ENCODE data around the gene IGDCC3. TPM values are rescaled to one million over a fixed set of nuclear protein-coding genes. Genes with fewer than 3 reads are reported as not detected.
"Not testable (repeated sequence)": the region's sequence is repeated elsewhere in the genome, so short reads cannot be mapped to it uniquely, and the experiment has no call there.

Gene IGDCC3
- polyA plus RNA-seq, 3 donors, result 6.1 to 7.1 (median 6.4) TPM

DNA sequence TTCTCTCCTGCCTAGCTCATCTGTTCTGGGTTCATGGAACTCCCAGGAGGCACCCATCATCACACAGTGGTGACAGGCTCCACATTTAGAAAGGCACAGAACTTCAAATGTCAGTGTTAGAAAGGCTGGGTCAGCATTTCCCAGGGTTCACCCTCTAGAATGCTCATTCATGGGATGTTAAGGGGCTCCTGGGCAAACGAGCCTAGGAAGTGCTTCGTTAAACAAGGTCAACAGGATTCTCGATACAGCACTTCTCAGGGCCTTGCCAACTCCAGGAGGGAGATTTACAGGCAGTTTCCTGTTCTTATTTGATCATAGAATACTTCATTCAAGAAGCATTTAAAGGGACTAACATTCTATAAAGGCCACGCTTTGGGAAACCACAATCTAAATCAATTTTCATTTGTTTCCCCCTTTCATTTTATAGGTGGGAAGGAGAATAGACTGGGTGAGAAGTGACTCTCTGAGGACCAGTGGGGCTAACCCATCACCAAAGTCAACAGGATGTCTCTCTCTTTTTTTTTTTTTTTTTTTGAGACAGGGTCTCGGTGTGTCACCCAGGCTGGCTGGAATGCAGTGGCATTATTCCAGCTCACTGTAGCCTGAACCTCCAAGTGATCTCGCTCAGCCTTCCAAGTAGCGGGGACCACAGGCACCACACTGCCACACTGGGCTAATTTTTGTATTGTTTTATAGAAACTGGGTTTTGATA lies 30.7 kb upstream of the IGDCC3 start:
- DNase-seq (ENCODE audit: low read depth in 3 of 3, low spot score in 2 of 3), result no peak

GRCh38 chr15:65406424-65407000 lies 28.7 kb upstream of the IGDCC3 start:
- no peak for DNase-seq (ENCODE audit: low read depth in 3 of 3, low spot score in 2 of 3)

DNA sequence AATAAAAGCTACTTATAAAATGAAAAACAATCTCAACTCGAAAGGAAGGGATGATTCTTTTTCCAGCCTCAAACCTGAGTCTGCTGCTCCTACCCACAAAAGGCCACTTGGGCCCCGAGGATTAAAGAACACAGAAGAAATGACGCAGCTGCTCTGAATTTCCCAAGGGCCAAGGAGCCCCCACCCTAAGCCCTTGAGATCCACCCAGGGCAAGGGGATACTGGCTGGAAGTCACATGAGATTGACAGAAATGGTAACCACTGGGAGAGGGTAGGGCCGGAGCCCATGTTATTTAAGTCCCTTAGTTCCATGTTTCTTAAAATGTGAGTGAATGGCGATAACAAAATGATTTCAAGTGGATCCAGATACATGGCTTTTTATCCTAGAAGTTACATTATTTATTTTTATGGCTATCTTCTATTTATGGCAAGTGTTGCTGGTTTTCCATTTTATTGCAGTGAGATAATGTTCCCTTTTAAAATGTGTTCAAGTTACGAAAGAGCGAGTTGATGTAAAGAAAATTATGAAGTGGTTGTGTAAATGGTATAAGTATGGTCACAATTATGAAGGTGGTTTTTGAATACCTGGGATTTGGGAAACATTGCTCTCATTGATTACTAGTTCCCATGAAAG lies 28.1 kb upstream of the IGDCC3 start:
- DNase-seq (ENCODE audit: low read depth in 3 of 3, low spot score in 2 of 3), result no peak

DNA sequence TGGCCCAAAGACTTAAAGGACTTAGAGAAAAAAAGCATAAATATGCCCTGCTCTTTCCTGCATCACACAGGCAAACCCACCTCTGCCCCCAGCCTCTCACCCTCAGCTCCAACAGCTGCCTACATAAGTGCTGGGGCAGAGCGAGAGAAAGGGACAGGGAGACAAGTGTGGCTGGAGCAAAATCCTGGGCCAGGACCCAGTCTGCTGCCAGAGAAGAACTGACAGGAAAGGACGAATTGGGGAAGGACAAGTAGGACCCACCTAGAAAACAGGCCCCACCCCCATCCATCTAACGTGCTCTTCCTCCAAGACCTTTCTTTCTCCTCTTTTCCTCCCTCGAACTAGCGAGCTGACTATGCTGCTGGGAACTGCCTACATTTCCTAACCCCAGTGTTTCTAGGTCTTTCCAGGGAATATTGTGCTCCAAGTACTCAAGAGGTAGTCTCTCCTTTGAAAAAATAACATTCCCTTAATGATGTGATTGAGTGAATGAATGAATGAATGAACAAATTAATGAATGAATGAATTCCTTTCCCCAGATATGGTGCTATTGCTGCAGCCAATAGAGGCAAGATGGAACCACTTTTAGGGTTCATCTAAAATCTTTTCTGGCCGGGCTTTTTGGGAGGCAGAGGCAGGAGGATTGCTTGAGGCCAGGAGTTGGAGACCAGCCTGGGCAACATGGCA lies 26.5 kb upstream of the IGDCC3 start:
- DNase-seq (ENCODE audit: low read depth in 3 of 3, low spot score in 2 of 3), result no peak

- DNase-seq (ENCODE audit: low read depth in 3 of 3, low spot score in 2 of 3), result no peak
Measured at GRCh38 chr15:65402961-65403360, 25.2 kb upstream of the IGDCC3 start.

GRCh38 chr15:65401611-65402240 lies 23.9 kb upstream of the IGDCC3 start:
- DNase-seq (ENCODE audit: low read depth in 3 of 3, low spot score in 2 of 3), result no peak

DNA sequence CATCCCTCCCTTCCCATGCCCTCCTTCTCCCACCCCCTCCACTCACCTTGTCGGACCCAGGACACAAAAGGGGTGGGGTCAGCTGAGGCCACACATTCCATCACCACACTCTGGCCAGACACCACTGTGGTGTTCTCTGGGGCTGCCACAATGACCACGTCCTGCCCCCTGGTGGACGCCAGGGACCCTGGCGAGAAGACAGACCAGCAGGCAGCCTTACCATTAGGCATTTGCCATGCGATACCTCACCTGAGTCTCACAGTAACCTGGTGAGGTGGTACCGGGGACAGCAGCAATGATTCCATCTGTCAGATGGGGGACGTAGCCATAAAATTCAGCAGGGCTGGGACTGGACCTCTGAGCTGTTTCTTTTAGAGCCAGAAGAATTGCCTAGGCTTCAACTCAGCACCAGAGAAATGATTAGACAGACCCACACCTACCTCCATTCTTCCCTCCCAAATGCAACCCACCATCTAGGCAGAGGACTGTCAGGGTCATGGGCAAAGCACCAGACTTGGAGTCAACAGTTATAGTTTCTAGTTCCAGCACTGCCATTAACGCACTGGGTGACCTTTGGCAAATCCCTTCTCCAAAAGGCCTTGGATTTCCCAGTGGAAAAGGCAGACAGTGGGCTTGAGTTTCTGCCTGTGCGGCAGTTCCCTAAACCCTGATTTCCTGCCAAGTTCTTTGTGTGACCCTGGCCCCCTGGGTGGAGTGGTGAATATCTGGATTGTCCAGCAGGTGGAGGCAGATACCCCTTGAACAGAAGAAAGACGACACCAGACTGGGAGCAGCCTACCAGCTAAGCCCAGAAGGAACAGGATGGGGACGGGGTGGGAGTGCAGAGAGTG lies 23.2 kb upstream of the IGDCC3 start:
- peak in 1 of 3 donors; percentile 77 for DNase-seq (ENCODE audit: low read depth in 3 of 3, low spot score in 2 of 3)

- no peak for DNase-seq (ENCODE audit: low read depth in 3 of 3, low spot score in 2 of 3)
Measured at GRCh38 chr15:65399997-65400396, 22.2 kb upstream of the IGDCC3 start.

DNA sequence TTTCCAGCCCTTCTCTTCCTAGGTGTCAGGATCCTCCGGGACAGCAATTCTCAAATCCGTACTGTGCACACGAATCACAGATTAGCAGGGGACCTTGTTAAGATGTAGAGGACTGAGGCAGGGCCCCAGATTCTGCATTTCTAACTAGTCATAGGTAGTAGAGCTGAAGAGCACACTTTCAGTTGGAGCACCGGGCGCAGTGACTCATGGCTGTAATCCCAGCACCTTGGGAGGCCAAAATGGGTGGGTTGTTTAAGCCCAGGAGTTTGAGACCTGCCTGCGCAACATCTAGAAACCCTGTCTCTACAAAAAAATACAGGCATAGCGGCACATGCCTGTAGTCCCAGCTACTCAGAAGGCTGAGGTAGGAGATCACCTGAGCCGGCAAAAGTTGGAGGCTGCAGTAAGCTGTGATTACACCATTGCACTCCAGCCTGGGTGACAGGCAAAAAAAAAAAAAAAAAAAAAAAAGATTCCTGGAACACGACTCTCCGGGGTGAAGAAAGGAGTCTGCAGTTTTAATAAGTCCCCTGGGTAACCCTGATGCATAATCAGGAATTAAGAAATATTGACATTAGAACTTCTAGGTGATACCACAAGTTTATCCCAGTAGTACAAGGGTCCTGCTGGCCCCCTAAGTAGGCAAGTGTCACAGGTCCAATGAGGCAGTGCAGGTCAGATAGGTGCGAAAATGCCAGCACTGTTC lies 21.4 kb upstream of the IGDCC3 start:
- DNase-seq (ENCODE audit: low read depth in 3 of 3, low spot score in 2 of 3), result no peak

DNA sequence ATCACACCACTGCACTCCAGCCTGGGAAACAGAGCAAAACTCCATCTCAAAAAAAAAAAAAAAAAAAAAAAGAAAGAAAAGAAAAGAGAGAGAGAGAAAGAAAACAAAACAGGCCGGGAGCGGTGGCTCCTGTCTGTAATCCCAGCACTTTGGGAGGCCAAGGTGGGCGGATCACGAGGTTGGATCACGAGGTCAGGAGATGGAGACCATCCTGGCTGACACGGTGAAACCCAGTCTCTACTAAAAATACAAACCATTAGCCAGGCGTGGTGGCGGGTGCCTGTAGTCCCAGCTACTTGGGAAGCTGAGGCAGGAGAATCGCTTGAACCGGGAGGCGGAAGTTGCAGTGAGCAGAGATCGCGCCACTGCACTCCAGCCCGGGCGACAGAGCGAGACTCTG lies 20.7 kb upstream of the IGDCC3 start:
- DNase-seq (ENCODE audit: low read depth in 3 of 3, low spot score in 2 of 3), result not testable (repeated sequence)

- DNase-seq (ENCODE audit: low read depth in 3 of 3, low spot score in 2 of 3), result no peak
Measured at GRCh38 chr15:65396965-65397317, 19.1 kb upstream of the IGDCC3 start.

DNA sequence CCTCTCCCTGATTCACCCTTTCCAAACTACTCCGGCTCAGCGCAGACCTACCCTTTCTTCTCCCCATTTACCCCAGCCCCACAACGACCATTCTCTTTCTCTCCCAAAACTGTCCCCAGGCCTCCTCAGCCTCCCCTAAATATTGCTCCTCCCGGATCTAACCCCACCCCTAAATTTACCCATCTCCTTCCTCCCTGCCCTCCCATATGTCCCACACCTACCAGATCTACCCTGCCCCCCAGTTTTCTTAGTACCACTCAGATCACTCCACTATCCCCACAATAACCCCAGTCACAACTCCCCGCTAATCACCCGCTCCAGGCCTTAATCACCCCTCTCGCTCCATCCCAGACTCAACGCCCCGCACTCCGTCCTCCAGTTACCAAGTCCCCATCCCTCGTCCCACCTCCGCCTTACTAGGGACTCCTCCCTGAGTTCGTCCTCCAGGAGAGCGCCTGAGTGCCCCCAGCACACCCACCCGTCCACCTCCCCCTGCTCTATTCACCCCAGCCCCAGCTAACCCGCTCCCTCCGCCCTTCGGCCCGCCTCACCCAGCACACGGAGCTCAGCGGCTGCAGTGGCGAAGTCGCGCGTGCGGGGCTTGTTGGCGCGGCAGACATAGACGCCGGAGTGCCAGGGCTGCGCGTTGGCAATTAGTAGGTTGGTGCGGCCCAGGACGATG lies 18.6 kb upstream of the IGDCC3 start:
- DNase-seq (ENCODE audit: low read depth in 3 of 3, low spot score in 2 of 3), result no peak

DNA sequence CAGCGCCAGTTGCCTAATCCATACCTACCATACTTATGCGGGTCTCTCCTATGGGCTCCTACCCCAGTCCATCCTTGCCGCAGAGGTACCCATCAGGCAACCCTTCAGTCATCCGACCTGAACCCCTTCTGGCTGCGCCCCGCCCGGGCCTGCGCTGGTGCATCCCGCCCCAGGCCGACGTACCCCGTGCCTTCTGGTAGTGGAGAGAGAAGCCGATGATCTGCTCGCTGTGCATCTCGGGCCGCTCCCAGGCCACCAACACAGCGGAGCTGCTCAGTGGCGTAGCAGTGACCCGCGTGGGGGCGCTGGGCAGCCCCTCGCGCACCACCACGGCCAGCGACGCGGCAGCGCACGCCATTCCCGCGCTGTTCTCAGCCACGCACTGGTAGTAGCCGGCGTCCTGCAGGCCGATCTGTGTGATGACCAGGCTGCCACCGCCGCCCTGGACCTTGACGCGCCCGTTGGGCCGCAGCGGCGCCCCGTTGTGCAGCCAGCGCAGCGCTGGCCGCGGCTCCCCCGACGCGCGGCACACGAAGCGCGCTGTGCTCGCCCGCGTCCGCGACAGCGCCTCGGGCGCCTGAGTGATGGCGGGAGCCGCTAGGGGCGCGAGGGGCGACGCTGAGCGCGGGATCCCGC lies 17.9 kb upstream of the IGDCC3 start:
- no peak for DNase-seq (ENCODE audit: low read depth in 3 of 3, low spot score in 2 of 3)

DNA sequence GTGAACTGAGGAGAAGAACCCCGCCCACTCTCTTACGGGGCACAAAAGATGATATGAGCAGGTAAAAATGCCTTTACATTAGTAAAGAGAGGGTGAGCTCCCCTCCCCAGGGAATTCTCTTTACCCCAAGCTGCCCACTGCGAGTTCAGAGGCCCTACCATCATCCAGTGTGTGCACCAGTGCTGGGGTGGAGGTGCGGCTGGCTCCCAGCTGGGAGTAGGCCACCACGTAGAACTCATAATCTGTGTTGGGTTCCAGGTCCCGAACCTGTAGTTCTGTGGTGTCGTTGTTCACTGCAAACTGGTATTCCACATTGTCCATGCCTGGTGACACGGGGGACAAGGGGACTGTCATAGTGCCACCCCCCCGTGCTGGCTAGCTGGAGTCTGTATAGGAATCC lies 17.1 kb upstream of the IGDCC3 start:
- no peak for DNase-seq (ENCODE audit: low read depth in 3 of 3, low spot score in 2 of 3)

DNA sequence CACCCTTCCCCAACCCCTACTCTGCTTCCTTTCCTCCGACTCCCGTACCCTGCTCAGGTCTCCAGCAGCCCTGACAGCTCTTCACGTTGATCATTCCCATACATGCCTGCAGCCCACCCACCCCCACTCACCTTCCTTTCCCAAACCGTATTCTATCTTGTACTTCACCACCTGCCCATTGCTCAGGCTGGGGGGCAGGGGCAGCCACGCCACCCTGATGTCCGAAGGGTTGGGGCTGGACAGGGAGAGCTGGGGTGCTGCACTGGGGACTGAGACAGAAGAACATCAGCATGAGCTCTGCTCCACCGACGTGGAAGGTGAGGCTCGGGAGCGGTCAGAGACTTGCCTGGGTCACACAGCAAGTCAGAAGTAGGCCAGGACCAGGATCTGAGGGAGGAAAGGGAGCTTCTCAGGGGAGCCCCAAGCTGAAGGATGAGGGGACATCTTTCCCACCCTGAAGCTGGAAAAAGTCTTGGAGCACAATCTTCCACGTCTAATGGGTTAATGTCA lies 16.5 kb upstream of the IGDCC3 start:
- no peak for DNase-seq (ENCODE audit: low read depth in 3 of 3, low spot score in 2 of 3)

DNA sequence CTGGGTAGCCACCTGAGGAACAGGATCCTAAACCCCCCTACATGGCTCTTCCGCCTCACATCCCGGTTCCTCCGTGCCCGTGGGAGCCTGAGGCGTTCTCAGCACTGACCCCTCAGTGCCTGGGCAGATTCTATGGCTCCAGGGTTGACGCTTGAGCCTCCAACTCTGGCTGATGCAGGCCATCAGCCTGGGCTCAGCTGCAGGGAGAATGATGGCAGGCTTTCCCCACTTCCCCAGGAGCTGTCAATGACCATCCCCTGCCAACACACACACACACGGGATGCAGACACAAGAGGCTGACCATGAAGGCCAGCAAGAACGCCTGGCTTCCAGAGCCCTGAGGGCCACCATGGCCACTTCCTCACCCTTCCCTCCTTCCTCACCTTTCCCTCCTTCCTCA lies 15.8 kb upstream of the IGDCC3 start:
- DNase-seq (ENCODE audit: low read depth in 3 of 3, low spot score in 2 of 3), result no peak

GRCh38 chr15:65393091-65393490 lies 15.3 kb upstream of the IGDCC3 start:
- no peak for DNase-seq (ENCODE audit: low read depth in 3 of 3, low spot score in 2 of 3)

GRCh38 chr15:65392368-65392767 lies 14.6 kb upstream of the IGDCC3 start:
- no peak for DNase-seq (ENCODE audit: low read depth in 3 of 3, low spot score in 2 of 3)

Data from right renal cortex interstitium (tissue), 3 donors.